HG03139 (cell line): ENCODE data around the gene LEMD2.

Experiments
- ATAC-seq: cut with Tn5 transposase; IDR thresholded peaks from one replicate; pipeline ENCODE4 v1.9.1; 2021; ENCODE audit not compliant: unreplicated experiment

The LEMD2 gene

DNA sequence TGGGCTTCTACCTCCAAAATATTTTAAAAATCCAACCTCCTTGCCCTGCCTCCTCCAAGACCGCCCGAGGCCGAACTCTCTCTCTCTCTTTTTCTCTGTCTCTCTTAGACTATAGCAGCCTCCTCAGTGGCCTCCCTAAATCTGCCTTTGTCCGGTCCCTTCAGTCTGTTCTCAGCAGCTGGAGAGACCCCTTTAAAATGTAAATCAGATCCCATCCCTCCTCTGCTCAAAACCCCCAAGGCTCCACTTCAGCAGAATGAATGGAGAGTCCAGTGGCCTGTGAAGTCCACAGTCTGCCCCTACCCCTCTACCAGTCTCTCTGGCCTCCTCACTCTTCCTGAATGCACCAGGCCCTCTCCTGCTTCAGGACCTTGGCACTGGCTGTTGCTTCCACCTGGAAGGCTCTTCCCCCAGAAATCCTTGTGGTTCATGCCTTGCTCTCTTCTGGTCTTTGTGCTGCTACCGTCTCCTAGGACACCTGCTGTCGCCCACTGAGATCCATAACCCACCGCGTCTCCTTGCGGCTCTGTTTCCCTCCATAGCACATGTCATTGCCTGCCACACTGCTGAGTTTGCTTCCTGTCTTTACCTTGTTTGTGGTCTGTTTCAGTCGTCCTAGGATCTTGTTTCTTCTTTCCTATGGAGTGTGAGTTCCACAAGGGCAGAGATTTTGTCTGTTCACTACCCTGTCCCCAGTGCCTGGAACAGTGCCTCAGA is 8.9 kb upstream of the LEMD2 start:
- ATAC-seq, result no peak

DNA sequence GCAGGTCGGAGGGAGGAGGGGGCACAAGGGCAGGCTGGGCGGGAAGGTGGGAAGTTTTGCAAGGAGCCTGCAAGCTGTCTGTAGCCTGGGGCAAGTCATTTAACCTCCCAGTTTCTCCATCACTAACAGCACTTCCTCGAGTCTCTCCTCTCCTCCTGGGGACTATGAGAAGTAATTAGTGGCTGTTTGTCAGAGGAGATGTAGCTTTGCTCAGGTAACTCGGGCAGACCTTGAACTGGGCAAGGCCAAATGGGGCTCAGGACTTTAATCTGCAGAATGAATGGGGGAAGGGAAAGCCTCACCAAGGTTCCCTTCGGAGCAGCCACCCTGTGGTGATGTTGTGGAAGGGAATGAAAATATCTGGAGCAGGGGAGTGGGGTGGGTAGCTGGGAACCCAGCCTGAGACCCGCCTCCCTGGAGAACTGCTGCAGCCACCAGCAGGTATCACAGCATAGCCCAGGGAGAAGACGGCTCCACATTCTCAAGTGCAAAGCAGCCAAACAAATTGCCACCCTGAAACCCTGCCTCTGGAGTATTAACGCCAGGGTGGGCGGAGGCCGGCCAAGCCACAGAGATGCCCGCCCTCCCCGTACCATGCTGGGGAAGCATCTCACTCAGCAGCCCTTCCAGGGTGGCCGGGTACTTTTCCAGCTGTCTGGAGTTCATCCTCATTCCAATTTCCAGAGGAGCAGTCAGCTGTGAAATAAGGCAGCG is 6.1 kb upstream of the LEMD2 start:
- no peak for ATAC-seq

DNA sequence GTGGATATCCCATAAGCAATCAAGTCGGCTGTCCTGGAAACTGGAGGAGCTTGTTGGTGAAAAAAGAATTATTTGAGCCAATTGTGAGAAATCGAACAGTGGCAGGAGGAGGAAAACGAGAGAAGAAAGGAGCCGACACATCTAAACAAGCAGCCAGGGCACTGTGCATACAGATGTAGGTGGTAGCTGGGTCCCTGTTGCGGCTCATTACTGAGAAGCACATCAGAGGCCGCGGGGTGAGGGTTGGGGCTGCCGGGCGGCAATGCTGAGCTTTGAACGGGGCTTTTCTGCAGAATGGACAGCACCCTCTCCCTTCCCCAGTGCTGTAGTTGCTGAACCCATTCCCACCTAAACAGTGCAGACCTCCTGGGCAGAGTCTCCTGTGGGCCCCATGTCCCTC is 4.1 kb upstream of the LEMD2 start:
- ATAC-seq, result no peak

DNA sequence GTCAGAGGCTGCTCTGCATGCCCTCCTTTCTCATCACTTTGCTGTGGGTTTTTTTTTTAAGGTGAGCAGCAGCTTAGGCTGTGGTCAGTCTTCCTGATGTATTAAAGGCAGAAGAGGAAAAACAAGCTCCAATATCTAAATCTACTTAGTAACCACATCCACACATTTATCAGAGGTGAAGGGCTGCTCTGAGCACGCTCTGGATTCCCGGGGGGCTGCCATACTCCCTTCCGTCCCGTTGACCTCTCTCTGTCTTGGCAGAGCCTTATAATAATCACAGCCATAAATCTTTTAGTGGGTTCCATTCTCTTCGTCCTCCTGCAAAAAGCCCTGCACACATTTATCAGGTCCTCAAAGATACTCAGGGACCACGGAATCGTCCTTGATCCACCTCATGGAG is 2.7 kb upstream of the LEMD2 start:
- ATAC-seq, result no peak

DNA sequence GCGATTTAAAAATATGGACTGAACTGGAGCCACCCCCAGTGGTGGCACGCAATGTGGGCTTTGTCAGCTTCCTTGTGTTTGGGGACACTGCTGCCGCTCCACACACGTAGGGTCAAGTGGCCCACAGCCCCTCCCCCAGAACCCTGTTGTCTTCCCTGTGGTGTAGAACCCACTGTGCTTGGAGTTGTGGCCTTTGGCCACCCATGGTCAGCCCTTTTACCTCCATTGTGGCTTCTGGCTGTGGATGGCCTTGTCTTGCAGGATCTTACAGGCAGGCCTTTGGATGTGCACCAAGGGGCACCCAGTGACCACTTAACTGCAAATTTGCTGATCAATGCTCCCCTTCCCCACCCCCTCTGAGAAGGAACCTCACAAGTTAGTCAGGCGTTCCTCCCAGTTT is 2.0 kb upstream of the LEMD2 start:
- ATAC-seq, result no peak

DNA sequence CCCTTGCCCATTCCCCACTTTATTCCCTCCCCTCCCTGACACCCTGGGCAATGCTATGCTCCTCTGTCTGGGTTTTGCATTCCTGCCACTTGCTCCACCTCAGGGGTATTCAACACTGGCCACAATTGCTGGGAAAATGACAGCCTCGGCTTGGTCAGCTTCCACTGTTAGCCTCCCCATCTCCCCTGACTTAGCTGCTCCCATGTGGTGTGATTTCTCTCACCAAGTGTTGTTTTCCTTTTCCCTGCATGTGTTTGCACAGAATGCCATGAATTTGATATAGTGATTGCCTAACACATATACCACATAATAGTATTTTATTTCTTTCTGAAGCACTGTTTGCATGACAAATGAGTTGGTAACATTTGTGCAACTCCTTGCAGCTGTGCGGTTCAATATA is 1.4 kb upstream of the LEMD2 start:
- no peak for ATAC-seq

DNA sequence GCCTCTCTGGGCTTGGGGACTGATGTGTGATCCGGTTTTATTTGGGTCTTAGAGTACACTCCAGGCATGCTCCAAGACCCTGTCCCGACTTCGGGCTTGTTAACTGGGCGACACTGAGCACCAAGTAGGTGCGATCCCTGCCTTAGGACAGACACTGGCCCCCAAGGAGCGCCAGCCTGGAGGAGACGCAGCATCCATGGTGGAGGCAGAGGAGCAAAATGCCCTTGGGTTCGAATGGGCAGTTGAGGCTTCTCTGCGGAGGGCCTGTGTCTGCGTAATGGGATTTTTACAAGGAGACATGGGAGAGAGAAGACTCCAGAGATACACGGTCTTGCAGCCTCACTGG is 593 bp upstream of the LEMD2 start:
- ATAC-seq, result no peak

DNA sequence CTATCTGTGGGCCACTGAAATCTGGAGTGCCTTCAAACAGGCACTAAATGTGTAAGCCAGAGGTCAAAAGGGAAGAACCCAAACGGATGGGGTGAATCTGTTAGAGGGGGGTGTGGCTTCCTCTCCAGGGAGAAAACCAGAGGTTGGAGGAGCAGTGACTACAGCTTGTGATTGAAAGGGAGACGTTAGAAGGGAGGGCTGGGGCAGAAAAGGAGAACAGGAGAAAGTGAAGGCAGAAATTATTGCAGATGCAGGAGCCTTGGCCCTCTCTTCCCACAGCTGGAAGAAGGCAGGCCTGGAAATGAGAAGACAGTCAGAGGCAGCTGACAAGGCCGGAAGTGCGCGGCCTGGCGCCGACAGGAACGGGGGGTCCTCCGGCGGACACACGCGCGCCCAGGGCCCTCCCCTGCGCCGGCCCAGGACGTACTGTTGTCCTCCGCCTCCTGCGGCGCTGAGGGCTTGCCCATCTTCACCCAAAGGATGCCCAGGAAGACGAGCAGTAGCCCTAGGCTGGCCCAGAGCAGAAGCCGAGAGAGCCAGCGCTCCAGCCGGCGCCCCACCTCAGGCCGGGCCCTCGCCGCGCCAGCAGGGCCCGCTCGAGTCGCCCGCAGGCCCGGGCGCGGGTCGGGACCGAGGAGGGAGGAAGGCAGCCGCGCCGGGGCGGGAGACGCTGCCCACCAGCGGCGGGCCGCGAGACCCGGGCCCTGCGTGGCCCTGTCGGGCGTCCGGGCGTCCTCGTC is 806 bp downstream of the LEMD2 start:
- peak; percentile 45 for ATAC-seq

DNA sequence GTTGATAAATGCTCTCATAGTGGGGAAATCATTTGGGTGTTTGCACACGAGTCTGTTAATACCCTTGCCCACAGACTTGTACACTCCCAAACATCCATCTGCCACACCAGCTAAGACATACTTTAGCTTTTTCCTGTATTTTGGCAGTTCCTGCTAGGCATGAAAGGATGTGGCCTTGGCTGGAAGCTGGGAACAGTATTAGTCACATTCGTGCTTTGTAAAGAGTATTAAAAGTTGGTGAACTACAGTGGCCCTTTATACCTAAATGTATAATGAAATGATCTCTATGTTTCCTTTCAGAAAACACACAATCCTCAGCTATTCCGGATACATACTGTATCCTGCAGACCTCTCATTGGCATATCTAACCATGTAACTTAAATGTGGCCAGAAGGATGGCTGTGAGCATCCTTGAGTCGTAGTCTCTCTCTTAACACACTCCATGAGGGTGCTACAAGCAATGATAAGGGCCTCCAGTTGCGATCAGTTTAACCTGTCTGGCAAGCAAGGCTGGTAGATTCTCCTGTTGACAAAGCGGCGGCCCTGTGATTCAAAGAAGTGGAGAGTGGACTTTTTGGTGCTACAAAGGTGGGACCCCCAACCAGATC is 1.5 kb downstream of the LEMD2 start:
- ATAC-seq, result no peak

DNA sequence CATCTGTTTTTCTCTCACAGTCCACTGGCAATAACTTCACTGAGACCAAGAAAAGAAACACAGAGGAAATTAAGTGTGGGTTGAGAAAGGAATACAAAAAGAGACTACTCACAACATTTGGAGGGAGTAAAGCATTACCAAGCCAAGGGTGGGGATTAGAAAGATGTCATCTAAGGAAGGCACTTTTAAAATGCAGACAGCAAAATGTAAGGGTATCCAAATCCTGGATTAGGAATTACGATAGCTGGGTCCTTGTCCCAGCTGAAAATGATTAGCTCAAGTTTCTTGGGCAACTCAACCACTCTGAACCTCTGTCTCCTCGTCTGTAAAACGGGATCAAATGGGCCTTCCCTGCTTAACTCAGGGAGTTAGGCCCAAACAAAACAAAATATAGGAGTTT is 2.2 kb downstream of the LEMD2 start:
- ATAC-seq, result no peak

DNA sequence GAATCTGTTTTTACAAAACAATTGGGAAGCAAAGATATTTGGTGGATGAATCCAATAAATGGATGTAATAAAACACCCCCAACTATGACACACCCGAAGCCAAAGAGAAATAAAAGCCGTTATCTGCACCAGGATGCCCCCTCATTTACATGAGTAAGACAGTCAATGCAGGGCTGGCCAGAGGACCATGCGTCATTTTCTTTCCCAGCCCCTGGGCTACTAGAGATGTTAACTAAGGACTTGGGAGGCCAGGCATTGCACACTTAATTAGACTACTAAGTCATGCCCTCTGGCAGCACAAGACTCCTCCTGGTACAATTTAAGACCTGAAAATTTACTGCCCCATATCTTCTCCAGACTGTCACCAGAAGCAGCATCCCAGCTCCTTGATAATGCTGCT is 3.2 kb downstream of the LEMD2 start:
- no peak for ATAC-seq

DNA sequence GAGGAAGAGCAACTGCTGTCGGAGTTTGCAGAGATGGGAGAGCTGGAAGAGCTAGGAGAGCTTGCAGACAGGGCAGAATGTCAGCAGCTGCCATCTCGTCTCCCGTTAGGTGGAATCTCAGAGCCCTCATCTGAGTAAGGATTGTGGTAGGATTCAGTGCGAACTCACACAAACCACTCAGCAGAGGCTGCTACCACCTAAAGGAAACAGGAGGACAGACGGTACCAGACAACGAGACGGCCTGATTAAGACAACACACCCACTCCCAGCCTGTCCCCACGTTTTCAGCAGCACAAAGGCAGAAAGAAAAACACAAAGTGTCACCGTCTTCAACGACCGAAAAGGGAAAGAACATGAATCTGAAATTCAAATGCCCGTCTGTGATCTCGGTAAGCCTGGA is 4.1 kb downstream of the LEMD2 start:
- no peak for ATAC-seq

DNA sequence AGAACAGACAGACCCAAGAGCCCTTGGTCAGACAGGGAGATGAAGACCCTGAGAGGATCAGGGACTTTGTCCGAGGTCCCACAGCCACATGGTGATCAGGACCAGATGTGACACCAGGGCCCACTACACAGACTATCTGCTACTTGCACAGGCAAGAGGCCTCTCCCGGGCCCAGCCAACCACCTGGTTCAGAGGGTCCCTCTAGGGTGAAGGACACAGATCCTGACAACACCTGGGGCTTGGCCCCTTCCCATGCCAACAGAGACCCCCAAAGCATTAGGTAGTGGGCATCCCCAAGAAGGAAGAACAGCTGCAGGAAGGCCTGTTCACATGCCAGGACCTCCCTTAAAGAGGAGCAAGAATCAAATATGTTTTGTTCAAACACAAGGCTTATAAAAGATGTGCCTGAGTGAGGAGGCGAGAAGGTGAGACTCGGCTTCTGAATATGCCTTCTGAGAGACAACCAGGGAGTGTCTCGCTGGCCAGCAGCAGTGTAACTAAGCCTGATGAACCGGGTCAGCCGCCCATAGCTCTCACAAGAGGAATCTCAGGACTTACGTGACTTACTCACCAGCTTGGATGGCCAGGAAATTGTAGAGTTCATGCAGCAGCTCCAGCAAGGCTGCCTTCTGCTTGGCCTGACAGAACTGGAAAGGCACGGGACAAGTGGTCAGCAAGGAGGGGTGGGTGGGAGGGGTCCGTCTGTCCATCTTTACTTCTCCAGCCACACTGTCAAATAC is 5.0 kb downstream of the LEMD2 start:
- ATAC-seq, result no peak

DNA sequence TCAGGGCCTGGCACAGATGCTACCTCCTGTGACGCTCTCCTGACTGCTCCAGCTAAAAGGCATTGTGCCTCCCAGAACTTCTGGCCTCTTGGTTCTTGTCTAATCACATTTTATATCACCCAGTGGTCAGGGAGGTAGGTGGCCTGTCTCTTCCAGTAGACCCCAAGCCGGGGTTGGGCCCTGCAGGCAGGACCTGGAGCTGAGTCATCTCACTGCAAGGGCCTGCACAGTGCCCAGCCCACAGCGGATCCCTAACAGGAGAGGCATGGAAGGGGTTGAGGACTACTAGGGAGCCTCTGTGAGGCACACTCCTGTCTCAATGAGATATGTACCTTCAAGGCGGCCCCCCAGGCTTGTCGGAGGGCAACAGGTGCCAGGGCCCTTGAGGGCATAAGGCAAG is 6.4 kb downstream of the LEMD2 start:
- no peak for ATAC-seq

DNA sequence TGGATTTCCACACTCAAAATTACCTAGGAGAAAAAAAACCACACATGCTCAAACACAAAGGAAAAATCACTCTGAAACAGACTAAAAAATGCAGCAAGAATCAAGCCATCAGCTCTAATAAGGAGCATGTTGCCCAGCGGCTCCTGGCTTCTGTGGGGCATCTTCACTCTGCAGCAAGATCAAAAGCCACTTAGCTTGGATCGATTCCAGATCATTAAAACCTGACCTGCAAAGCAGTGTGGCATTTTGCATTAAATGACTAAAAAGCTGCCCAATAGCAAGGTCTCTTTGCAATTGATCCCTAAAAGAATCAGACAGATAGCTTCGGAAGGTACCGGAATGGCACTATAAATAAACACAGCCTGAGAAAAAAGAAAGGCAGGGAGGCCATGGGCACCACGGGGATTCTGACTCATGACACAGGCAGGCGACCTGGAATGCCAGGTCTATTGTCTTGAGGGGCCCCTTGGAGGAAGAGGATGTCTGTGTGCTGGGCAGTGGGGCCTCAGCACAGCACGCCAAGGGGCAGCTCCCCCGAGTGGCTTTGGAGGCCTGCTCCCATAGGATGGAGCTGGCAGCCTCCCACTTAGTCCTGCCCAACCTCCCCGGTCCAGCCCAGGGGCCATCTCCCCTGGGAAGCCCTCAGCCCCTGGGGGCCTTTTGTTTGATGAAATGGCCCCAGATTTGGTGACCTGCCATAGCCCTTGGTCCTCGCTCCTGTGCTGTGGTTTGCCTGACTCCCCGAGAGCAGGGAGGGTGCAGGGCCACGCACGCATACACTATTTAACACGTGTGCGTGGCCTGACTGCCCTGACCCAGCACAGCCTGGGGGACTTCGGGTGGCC is 7.6 kb downstream of the LEMD2 start:
- ATAC-seq, result no peak

DNA sequence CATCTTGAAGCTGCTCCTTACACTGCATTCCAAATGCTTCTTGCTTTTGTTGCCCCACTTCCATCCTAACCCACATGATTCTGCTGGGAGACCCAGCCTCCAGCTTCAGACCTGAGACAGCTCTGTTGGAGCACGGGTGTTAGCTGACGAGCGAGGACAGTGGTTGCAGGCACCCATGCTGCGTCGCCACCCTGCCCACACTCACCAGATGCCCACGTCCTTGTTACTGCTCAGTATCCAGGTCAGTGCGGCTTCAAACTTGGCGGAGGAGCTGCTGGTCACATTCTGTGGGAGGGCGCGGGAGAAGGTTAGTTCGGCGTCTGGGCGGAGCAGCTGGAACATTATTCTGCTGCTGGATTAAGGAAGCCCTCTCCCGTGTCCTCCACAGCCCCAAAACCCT is 9.0 kb downstream of the LEMD2 start:
- ATAC-seq, result no peak

DNA sequence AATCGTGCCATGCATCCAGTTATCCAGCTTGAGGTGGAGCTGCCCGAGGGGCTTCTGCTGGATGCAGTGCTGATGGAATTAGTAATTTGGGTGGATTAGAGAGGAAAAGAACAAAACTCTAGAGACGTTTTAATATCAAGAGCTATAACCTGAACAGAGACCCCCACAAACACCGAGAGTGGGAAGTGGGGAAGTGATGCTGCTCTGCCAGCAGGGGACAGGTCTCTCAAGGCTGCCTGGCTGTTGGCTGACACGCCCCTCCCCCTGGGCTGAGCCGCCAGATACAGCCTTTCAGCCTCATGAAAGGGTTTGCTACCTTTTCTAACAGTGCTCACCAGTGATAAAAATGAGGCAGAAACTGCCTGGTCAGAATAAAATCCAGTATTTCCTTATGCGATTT is 9.6 kb downstream of the LEMD2 start:
- ATAC-seq, result no peak

DNA sequence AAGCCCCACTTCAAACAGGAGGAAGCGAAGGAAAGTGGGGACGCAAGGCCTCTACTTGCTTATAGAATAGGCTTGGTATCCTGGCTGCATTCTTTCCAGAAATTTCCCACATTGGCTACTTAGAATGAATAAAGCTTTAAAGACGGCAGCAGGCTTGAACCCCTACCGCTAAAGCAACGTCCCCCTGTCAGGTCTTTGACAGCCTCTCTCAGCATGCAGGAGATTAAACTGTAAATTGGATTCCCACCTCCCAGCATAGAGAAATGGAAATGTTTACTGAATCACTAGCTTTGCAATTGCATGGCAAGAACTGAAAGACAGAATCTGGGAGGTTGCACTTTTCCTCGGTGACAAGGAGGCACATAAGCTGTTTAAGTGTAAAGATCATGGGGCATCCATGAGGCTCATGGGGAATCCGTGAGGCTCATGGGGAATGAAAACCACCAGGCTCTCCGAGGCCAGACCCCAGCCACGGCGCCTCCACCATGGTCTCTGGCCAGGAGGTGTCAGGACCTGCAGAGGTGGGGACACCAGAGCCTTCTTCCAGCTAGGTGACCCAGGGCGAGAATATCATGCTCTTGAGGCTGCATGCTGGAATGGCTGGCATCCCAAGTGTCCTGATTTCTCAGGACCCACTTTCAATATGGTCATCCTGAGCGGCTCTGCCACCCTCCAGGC is 10.3 kb downstream of the LEMD2 start:
- ATAC-seq, result no peak
